H1 (cell line): ENCODE results near the gene PCBP2.

Experiments
- EP300 ChIP-seq, 2 experiments: IDR thresholded peaks; 1 replicate in 1 of 2; 2 replicates in 1 of 2; pipeline ENCODE4 v1.6.1; 2011 to 2012; ENCODE audit warnings: low read depth in 2 of 2, low read length in 2 of 2, mild to moderate bottlenecking in 2 of 2, borderline replicate concordance in 1 of 2, inconsistent platforms in 1 of 2, moderate library complexity in 1 of 2
- EZH2 ChIP-seq: fragments of 200-600 bp; sonication (generic); IDR thresholded peaks from 2 replicates; pipeline ENCODE4 v1.7.1; 2012; ENCODE audit warnings: low read depth, mild to moderate bottlenecking, moderate library complexity, low read length, inconsistent platforms; ENCODE audit not compliant: severe bottlenecking
- HDAC6 ChIP-seq: IDR thresholded peaks from one replicate; pipeline ENCODE4 v1.7.1; 2012; ENCODE audit warnings: low read depth, mild to moderate bottlenecking, inconsistent platforms, low read length, moderate library complexity
- JUND ChIP-seq: IDR thresholded peaks from 2 replicates; pipeline ENCODE4 v1.6.1; 2011; ENCODE audit warnings: mild to moderate bottlenecking, improper control_type of control experiment, low read length
- KDM5A ChIP-seq: fragments of 200-600 bp; IDR thresholded peaks from 2 replicates; pipeline ENCODE4 v1.7.1; 2012; ENCODE audit warnings: mild to moderate bottlenecking, low read length, inconsistent platforms, mixed read lengths
- MAFK ChIP-seq: IDR thresholded peaks from 2 replicates; pipeline ENCODE4 v1.6.1; 2012; ENCODE audit warnings: low read depth, mild to moderate bottlenecking, improper control_type of control experiment, low read length
- POLR2A ChIP-seq, 2 experiments: IDR thresholded peaks; 1 replicate in 1 of 2; 2 replicates in 1 of 2; pipeline ENCODE4 v1.6.1; 2011; ENCODE audit warnings: low read depth in 2 of 2, low read length in 2 of 2, mild to moderate bottlenecking in 2 of 2; ENCODE audit errors: control extremely low read depth in 1 of 2
- POLR2AphosphoS5 ChIP-seq: IDR thresholded peaks from 2 replicates; pipeline ENCODE4 v1.6.1; 2011; ENCODE audit warnings: low read depth, low read length
- SUZ12 ChIP-seq: fragments of 200-600 bp; sonication (generic); IDR thresholded peaks from 2 replicates; pipeline ENCODE4 v1.6.1; 2012; ENCODE audit warnings: mild to moderate bottlenecking, inconsistent platforms, low read length, moderate library complexity, mixed read lengths
- TAF1 ChIP-seq: IDR thresholded peaks from 2 replicates; pipeline ENCODE4 v1.6.1; 2011; ENCODE audit warnings: mild to moderate bottlenecking, low read depth, low read length
- TCF12 ChIP-seq: IDR thresholded peaks from 2 replicates; pipeline ENCODE4 v1.6.1; 2011; ENCODE audit warnings: low read depth, mild to moderate bottlenecking, low read length
- YY1 ChIP-seq: IDR thresholded peaks from 2 replicates; pipeline ENCODE4 v1.6.1; 2011; ENCODE audit warnings: low read depth, mild to moderate bottlenecking, low read length
- TF ChIP-seq, protein P1 (sequence below), 3 experiments: IDR thresholded peaks; 1 replicate in 2 of 3; 2 replicates in 1 of 3; pipeline versions ENCODE4 v1.5.1 to v1.6.1; 2011; ENCODE audit warnings: low read length in 3 of 3, mild to moderate bottlenecking in 3 of 3, inconsistent platforms in 2 of 3, low read depth in 1 of 3, moderate library complexity in 1 of 3; ENCODE audit not compliant: insufficient read depth in 1 of 3; ENCODE audit errors: control extremely low read depth in 1 of 3
- TF ChIP-seq, protein P2 (sequence below): IDR thresholded peaks from 2 replicates; pipeline ENCODE4 v1.6.1; 2011; ENCODE audit warnings: low read length, improper control_type of control experiment

DNA sequence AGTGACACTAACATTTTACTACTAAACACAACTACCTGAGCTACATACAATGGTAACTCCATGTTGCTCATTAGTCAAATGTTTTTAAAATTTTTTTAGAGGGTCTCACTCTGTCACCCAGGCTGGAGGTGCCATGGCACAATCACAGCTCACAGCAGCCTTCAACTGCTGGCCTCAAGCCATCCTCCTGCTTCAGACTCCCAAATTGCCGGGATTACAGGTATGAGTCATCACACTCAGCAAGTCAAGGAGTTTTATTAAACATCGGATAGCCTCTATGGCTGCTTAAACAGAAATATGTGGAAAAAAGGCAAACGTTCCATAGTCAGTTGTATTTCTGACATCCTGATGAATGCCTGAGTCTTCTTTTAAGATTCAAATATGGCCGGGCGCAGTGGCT, 66.5 kb downstream of the PCBP2 start:
- TF ChIP-seq SUZ12, result no peak
- TF ChIP-seq TAF1, result no peak
- no peak for TF ChIP-seq EZH2
- TF ChIP-seq, protein P1, sequence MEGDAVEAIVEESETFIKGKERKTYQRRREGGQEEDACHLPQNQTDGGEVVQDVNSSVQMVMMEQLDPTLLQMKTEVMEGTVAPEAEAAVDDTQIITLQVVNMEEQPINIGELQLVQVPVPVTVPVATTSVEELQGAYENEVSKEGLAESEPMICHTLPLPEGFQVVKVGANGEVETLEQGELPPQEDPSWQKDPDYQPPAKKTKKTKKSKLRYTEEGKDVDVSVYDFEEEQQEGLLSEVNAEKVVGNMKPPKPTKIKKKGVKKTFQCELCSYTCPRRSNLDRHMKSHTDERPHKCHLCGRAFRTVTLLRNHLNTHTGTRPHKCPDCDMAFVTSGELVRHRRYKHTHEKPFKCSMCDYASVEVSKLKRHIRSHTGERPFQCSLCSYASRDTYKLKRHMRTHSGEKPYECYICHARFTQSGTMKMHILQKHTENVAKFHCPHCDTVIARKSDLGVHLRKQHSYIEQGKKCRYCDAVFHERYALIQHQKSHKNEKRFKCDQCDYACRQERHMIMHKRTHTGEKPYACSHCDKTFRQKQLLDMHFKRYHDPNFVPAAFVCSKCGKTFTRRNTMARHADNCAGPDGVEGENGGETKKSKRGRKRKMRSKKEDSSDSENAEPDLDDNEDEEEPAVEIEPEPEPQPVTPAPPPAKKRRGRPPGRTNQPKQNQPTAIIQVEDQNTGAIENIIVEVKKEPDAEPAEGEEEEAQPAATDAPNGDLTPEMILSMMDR (IDR thresholded peaks at IDR 0.05; ENCODE audit: control extremely low read depth in 1 of 3, insufficient read depth in 1 of 3, low read depth in 1 of 3, low read length in 3 of 3), result no peak
- TF ChIP-seq, protein P2, sequence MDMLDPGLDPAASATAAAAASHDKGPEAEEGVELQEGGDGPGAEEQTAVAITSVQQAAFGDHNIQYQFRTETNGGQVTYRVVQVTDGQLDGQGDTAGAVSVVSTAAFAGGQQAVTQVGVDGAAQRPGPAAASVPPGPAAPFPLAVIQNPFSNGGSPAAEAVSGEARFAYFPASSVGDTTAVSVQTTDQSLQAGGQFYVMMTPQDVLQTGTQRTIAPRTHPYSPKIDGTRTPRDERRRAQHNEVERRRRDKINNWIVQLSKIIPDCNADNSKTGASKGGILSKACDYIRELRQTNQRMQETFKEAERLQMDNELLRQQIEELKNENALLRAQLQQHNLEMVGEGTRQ, result no peak
- no peak for TF ChIP-seq HDAC6
- no peak for TF ChIP-seq KDM5A
- TF ChIP-seq POLR2A (IDR thresholded peaks at IDR 0.05; ENCODE audit: control extremely low read depth in 1 of 2, low read depth in 2 of 2, low read length in 2 of 2), result no peak
- no peak for TF ChIP-seq EP300 (IDR thresholded peaks at IDR 0.05; ENCODE audit: borderline replicate concordance in 1 of 2, low read depth in 2 of 2, low read length in 2 of 2)
- no peak for TF ChIP-seq MAFK
- TF ChIP-seq POLR2AphosphoS5, result no peak
- TF ChIP-seq JUND, result no peak
- TF ChIP-seq YY1, result no peak
- TF ChIP-seq TCF12, result no peak
